CD4-positive, alpha-beta T cell (primary cell): ENCODE data around the gene TMEM79. TPM values are rescaled to one million over a fixed set of nuclear protein-coding genes. Genes with fewer than 3 reads are reported as not detected.

Experiments used
- ATAC-seq: fragments of 200-7000 bp; cut with Tn5 transposase; one replicate; pipeline ENCODE4 v1.10.0; 2022; ENCODE audit warnings: mild to moderate bottlenecking; ENCODE audit not compliant: poor library complexity
- CTCF ChIA-PET: fragments of 350-600 bp; sonication (Branson Sonifier 250); formaldehyde crosslinking; loops from one replicate; lab custom pipeline; 2021; ENCODE audit warnings: antibody characterized with exemption, inconsistent platforms; lab: Charles Lee
- POLR2A ChIA-PET: fragments of 350-600 bp; sonication (Branson Sonifier 250); formaldehyde crosslinking; loops from one replicate; lab custom pipeline; 2021; ENCODE audit warnings: antibody characterized with exemption, inconsistent platforms; lab: Charles Lee
- DNase-seq, 14 experiments: peaks; one replicate each; pipeline ENCODE4 v3.0.0-alpha.2; 2013 to 2020; ENCODE audit warnings: mixed read lengths in 2 of 14
- H3K27ac ChIP-seq, 2 donors: one replicate each; pipeline versions ENCODE4 v1.5.1 to v1.7.0; 2013; ENCODE audit warnings: low read length in 2 of 2, low read depth in 1 of 2, mild to moderate bottlenecking in 1 of 2
- H3K27me3 ChIP-seq, 2 experiments: 1 replicate in 1 of 2; 2 replicates in 1 of 2; pipeline versions ENCODE4 v1.6.1 to v1.7.0; 2013; ENCODE audit warnings: low read length in 2 of 2, control low read depth in 1 of 2, mild to moderate bottlenecking in 1 of 2, moderate library complexity in 1 of 2; ENCODE audit not compliant: insufficient read depth in 2 of 2, control insufficient read depth in 1 of 2
- H3K36me3 ChIP-seq: one replicate; pipeline ENCODE4 v1.6.1; 2013; ENCODE audit warnings: low read length, control low read depth; ENCODE audit not compliant: insufficient read depth
- H3K4me1 ChIP-seq: one replicate; pipeline ENCODE4 v1.6.1; 2013; ENCODE audit warnings: low read length, control low read depth; ENCODE audit not compliant: insufficient read depth
- H3K4me3 ChIP-seq: one replicate; pipeline ENCODE4 v1.5.1; 2013; ENCODE audit warnings: mild to moderate bottlenecking, low read length, moderate library complexity
- H3K9me3 ChIP-seq, 2 experiments: 1 replicate in 1 of 2; 2 replicates in 1 of 2; pipeline versions ENCODE4 v1.6.1 to v1.7.0; 2013; ENCODE audit warnings: low read length in 2 of 2, mild to moderate bottlenecking in 2 of 2, control low read depth in 1 of 2, moderate library complexity in 1 of 2; ENCODE audit not compliant: control insufficient read depth in 1 of 2, insufficient read depth in 1 of 2
- H3K27ac Mint-ChIP-seq: one replicate; pipeline ENCODE4 v1.8.0; 2020; ENCODE audit warnings: mixed read lengths
- H3K27me3 Mint-ChIP-seq: one replicate; pipeline ENCODE4 v1.8.0; 2021; ENCODE audit warnings: mixed read lengths
- H3K36me3 Mint-ChIP-seq: one replicate; pipeline ENCODE4 v1.8.0; 2021; ENCODE audit warnings: low read depth, mixed read lengths
- H3K4me1 Mint-ChIP-seq: one replicate; pipeline ENCODE4 v1.8.0; 2021; ENCODE audit warnings: low read depth, mixed read lengths
- H3K4me3 Mint-ChIP-seq: one replicate; pipeline ENCODE4 v1.8.0; 2020; ENCODE audit warnings: mild to moderate bottlenecking, mixed read lengths
- H3K9me3 Mint-ChIP-seq: one replicate; pipeline ENCODE4 v1.8.0; 2020; ENCODE audit warnings: mixed read lengths
- CTCF ChIP-seq: fragments of 200-600 bp; IDR thresholded peaks from one replicate; pipeline ENCODE4 v1.8.0; 2022; ENCODE audit warnings: antibody characterized with exemption, mild to moderate bottlenecking
- intact Hi-C, 2 experiments: fragments of 100-400 bp; cut with DNase I in 1 of 2; cut with micrococcal nuclease in 1 of 2; formaldehyde crosslinking; loops; one replicate each; pipeline versions ENCODE4 v1.15.1 to v1.9.0; 2023 to 2025; cut with DNase I, micrococcal nuclease
- total RNA-seq, 174 experiments: library from RNA in 2 of 174; stranded (reverse) in 2 of 174; gene quantifications; one replicate each; pipeline ENCODE4 v1.2.3 and lab custom pipeline; 2021 to 2026

The TMEM79 gene
- total RNA-seq, 2 experiments from 2014 or later = 1.0 to 1.7 TPM

GRCh38 chr1:156244126-156244525, 40.0 kb upstream of the TMEM79 start:
- peaks cover 20% of the 10 kb centered on the region for H3K4me1 ChIP-seq
- Mint-ChIP-seq H3K4me1 (peaks cover 21% of the 10 kb centered on the region), H3K9me3 (no peaks in the 10 kb centered on the region), H3K36me3 (peaks cover 17% of the 10 kb centered on the region), H3K4me3 (peak overlapping the region; percentile 83), H3K27ac (no peak overlapping the region), H3K27me3 (no peaks in the 10 kb centered on the region)
- H3K27me3 ChIP-seq = no peaks in the 10 kb centered on the region
- ChIA-PET CTCF (no interaction called here), POLR2A (no interaction called here)
- H3K27ac ChIP-seq = no peak overlapping the region
- no peak for TF ChIP-seq CTCF
- intact Hi-C loops = no loop called here
- no peak for DNase-seq
- no peaks in the 10 kb centered on the region for H3K9me3 ChIP-seq
- no peak for ATAC-seq
- H3K36me3 ChIP-seq = peaks cover 13% of the 10 kb centered on the region
- no peak overlapping the region for H3K4me3 ChIP-seq

DNA sequence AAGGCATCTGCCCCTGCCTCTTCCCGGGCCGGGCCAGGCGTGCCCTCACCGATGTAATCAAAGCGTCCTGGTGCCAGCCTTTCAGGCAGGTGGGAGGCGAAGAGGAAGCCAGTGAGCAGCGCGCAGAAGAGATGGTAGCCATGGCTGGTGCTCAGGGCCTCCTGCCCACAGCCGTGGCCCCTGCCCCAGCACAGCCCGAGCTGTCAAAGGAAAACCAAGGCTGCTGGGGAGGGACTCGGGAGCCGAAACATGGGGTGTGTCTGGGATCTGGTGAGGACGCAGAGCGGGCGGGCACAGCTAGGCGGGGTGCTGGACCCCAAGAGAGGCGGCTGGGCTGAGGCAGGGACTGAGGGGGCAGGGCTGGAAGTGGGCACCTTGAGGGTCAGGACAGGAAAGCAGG, 39.4 kb upstream of the TMEM79 start:
- intact Hi-C loops = no loop called here
- Histone ChIP-seq H3K9me3 (no peaks in the 10 kb centered on the region), H3K27ac (no peak overlapping the region), H3K27me3 (no peaks in the 10 kb centered on the region), H3K4me1 (peaks cover 20% of the 10 kb centered on the region), H3K36me3 (peaks cover 13% of the 10 kb centered on the region), H3K4me3 (no peak overlapping the region)
- Mint-ChIP-seq H3K27ac (peak overlapping the region; percentile 31), H3K4me3 (peak overlapping the region; percentile 83), H3K9me3 (no peaks in the 10 kb centered on the region), H3K27me3 (no peaks in the 10 kb centered on the region), H3K36me3 (peaks cover 12% of the 10 kb centered on the region), H3K4me1 (peaks cover 21% of the 10 kb centered on the region)
- POLR2A ChIA-PET = interaction anchor here (1.9 to 2.4 kb wide), 2 partner anchors 20 to 38 kb away, joined by 4 to 8 read pairs; partner anchors contain the start of gene SMG5
- no peak for ATAC-seq
- TF ChIP-seq CTCF = no peak
- CTCF ChIA-PET = no interaction called here
- DNase-seq = no peak

GRCh38 chr1:156245451-156246232, 38.5 kb upstream of the TMEM79 start:
- ChIA-PET POLR2A (interaction anchor here (0.9 to 2.4 kb wide), 7 partner anchors 16 to 241 kb away, joined by 3 to 8 read pairs (median 4); partner anchors contain the start of genes PMF1 and SMG5), CTCF (interaction anchor here (1.2 kb wide), 1 partner anchor 20 kb away, joined by 3 read pairs; no protein-coding TSS in a partner anchor)
- peak; percentile 73 for ATAC-seq
- no peaks in the 10 kb centered on the region for H3K27me3 ChIP-seq
- peaks cover 20% of the 10 kb centered on the region for H3K4me1 ChIP-seq
- H3K27me3 Mint-ChIP-seq = no peaks in the 10 kb centered on the region
- H3K9me3 Mint-ChIP-seq = no peaks in the 10 kb centered on the region
- H3K4me3 ChIP-seq = peak overlapping the region; percentile 45
- no peak overlapping the region for H3K27ac ChIP-seq
- peak overlapping the region; percentile 83 for H3K4me3 Mint-ChIP-seq
- TF ChIP-seq CTCF = no peak
- peak in 13 of 14 experiments; percentile 17 to 69 (median 32) for DNase-seq
- intact Hi-C loops = no loop called here
- H3K27ac Mint-ChIP-seq = peak overlapping the region; percentile 31
- peaks cover 9% of the 10 kb centered on the region for H3K36me3 Mint-ChIP-seq
- H3K9me3 ChIP-seq = no peaks in the 10 kb centered on the region
- H3K36me3 ChIP-seq = peaks cover 18% of the 10 kb centered on the region
- peaks cover 21% of the 10 kb centered on the region for H3K4me1 Mint-ChIP-seq
